Glomerular visceral epithelial cell (primary cell): ENCODE measurements around the gene KCNQ1.

Source experiments
- DNase-seq: peaks from one replicate; pipeline ENCODE4 v3.0.0-alpha.2; 2016; ENCODE audit errors: extremely low spot score

Gene KCNQ1

DNA sequence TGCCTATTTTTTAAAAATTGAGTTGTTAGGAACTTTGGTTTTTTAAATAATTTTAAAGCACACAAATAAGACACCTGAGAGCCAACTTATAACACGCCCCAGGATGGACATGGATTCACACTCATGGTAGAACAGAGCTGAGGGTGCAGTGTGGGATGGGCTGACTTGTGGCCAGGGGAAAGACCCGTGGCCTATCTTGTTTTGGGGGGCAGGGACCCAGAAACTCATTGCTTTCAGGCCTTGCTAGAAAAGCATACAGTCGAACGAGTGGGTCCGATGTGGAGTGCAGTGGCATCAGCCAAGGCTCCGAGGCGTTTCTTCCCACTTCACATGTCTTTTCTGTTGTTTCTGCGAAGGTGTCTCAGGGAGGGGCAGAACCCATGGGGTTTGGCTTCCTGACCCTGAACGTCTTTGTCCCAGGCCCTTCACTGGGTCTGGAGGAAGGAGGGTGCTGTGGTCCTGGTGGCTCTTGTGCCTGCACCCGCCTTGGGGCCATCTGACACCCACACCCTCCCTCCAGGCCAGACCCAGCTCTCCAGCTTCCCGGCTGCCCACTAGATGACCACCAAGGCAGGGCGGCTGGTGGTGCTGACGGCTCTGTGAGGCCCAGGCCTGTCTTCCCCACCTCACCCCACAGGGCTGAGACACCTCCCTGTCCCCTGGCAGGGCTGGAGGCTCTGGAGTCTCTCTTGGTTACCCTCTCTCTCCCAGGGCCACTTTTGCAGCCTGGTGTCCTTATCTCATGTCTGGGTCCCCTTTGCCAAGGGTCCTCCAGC is 120.8 kb downstream of the KCNQ1 start:
- no peak for DNase-seq

DNA sequence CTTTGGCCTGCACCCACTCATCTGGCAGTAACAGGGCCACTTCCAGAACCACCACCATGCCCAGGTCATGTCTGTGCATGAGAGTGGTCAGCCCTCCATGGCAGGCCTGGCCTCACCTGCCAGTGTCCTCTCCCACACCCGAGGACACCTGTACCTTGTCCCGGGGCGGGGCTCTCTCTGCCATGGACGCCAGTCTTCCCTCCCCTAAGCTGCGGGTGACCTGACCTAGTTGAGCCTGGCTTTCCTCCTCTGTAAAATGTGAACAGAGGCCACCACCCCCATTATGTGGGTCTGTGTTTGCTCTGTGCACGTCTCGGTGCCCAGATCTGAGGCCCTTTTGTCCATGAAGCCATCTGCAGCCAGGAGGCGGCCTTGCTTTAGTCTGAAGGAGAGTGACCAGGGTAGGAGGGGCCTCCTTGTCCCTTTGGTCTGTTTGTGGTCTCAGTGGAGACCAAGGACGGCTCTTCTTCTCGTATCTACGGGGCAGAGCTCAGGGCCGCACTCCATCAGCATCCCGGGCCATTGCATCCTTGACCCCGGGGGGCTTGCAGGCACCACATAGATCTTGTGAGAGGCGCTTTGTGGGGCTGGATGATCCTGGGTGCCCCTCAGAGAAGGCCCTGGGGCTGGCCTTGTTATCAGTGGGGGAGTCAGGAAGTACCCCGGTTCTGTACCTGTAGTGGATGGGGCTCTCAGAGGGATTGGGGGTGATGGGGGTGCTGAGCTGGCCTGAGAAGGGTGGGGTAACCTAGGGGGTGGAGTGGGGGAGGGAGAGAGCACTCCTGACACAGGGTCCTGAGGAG is 121.6 kb downstream of the KCNQ1 start:
- no peak for DNase-seq

DNA sequence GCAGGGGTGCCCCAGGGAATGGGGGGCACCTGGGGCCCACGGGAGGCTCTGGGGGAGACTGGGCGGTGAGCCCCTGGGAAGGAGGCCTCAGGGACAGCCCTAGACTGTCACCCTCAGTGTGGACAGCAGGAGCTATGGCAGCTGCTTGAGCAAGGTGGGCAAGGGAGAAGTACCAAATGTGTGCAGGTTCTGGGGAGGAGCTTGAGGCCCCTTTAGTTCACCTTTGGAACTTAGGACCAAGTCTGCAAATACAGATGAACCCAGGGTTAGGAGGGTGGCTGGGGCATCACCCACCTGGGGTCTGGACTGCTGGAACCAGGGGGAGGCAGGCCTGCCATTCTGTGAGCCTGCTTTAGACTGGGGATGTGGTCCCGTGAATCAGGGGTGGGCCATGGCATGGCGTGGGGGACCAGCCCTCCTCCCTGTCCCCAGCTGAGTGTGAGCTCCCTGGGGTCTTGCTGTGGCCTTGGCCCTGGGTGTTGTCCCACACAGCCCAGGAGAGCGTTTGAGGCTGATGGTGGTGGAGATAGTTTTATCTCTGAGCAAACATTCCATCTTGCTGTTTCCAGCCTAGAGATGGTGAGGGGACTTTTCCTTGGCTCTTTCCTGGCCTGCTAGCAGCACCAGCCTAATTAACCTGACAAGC is 122.3 kb downstream of the KCNQ1 start:
- DNase-seq, result no peak

DNA sequence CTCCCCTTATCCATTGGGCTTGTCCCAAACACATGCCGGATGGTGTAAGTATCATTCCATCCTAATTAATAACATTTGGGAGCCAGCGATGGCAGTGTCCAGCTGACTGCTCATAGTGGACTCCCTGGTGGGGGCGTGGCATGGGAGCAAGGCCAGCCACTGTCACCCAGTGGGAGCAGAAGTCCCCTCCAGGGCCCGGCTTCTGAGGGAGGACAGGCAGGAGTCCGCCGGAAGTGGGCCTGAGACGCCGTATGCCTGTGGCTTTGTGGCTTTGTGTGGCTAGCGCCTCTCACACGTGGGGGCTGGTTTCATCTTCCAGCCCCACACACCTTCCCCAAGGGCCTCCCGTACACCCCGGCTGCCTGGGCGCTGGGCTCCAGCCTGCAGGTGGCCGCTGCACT is 124.5 kb downstream of the KCNQ1 start:
- DNase-seq, result no peak

DNA sequence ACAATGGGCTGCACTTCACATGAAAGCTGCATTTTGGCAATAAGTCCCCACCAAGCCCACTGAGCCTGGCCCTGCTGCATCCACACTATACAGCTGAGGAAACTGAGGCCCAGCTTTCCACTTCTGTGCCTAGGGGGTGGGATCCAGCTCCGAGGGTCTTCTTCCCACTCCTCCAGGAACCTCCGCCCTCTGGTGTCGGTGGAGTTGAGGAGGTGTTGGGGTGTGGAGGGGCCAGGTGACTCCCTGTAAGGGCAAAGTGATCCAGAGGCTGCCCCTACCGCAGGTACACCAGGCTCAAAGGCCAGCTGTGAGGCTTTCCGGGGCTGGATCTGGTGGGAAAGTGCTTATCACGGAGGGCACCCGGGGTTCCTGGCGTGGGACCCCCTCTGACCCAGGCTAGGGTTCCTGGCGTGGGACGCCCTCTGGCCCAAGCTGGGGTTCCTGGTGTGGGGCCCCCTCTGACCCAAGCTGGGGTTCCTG is 125.0 kb downstream of the KCNQ1 start:
- DNase-seq, result no peak

DNA sequence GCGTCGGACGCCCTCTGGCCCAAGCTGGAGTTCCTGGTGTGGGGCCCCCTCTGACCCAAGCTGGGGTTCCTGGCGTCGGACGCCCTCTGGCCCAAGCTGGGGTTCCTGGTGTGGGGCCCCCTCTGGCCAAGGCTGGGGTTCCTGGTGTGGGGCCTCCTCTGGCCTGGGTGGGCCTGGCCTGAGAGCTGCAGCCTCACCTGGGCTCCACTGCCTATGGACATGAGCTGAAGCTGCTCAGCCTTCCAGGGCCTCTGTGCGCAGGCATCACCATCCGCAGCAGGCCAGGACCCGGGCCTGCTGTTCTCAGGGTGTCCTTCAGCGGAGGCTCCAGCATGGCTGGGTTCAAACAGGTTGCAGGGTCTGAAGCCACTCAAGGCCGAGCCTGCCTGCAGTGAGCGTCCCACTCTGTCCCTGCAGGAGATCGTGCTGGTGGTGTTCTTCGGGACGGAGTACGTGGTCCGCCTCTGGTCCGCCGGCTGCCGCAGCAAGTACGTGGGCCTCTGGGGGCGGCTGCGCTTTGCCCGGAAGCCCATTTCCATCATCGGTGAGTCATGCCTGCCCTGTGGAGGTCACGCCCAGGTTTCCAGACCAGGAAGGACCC is 125.5 kb downstream of the KCNQ1 start:
- no peak for DNase-seq

DNA sequence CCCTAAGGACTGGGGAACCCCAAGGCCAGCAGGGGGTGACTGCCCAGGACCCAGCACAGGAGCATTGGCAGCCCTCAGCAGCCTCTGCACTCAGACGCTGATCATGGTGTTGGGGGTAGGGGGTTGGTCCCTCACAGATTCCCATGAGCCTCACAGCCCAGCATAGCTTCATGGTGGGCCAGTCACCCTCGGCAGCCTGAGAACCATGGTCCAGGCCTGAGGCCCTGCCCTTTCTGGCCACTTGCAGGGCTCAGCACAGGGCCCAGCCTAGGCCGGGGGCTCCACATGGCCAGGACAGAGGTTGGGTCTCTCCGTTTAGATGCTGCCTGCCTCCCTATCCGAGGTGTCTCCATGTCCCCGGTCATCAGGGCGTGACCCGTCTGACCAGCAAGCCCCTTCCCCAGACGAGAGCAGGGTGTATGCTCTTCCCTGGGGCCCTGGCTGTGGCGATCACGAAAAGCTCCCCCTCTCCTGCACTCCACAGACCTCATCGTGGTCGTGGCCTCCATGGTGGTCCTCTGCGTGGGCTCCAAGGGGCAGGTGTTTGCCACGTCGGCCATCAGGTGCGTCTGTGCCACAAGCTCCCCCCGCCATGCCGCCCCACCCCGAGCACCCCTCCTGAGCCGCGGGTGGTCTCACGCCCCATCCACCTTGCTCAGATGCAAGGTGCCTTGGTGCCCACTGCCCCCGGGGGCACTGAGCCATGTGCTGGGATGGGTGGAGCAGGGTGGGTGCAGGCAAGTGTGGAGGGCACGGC is 126.2 kb downstream of the KCNQ1 start:
- no peak for DNase-seq

DNA sequence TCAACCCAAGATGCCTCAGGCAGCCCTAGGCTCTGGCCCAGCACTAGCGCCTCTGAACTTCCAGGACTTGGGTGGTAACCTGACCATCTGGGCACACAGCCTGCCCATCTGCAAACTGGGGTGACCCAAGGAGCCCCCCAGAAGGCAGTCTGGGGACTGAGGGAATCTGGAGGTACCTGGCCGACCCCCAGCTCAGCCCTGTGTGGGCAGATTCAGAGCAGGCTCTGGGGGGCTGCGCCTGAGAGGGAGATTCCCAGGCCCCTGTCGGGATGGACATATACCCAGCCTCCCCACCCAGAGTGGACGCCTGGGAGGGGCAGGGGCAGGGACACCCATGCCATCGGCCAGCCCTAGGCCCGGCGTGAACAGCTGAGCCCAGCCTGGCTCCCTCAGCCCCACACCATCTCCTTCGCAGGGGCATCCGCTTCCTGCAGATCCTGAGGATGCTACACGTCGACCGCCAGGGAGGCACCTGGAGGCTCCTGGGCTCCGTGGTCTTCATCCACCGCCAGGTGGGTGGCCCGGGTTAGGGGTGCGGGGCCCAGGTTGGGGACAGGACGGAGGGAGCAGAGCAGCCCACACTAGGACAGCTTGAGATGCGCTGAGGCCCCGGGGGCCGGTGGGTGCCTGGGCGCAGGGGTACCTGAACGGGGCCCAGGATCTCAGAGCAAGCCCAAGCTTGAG is 126.9 kb downstream of the KCNQ1 start:
- DNase-seq, result no peak

DNA sequence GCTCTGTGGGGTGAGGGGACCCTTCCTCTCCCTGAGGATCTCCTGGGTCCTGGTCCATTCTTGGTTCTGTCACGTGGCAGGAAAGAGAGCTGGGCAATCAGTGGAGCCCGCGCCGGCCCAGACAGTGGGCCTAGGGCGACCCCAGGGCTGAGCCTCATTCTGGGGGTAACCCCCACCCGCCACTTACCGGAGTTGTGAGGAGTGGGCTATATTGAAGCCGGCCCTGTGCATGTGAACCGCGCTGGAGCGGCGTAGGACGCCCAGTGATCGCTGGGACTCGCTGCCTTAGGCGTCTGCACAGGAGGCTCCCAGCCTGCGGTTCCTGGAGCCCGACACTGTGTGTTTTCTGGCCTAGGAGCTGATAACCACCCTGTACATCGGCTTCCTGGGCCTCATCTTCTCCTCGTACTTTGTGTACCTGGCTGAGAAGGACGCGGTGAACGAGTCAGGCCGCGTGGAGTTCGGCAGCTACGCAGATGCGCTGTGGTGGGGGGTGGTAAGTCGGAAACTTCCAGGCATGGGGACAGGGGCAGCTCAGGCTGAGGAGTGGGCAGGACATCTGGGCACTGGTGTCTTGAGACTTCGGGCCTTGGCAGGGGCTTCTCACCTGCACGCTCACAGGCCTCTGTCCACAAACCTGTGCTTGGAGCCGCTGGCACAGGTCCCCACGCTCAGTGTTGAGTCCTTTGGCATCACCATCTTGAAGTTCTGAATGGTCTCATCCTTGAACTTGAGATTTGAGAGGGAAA is 127.9 kb downstream of the KCNQ1 start:
- DNase-seq, result no peak

DNA sequence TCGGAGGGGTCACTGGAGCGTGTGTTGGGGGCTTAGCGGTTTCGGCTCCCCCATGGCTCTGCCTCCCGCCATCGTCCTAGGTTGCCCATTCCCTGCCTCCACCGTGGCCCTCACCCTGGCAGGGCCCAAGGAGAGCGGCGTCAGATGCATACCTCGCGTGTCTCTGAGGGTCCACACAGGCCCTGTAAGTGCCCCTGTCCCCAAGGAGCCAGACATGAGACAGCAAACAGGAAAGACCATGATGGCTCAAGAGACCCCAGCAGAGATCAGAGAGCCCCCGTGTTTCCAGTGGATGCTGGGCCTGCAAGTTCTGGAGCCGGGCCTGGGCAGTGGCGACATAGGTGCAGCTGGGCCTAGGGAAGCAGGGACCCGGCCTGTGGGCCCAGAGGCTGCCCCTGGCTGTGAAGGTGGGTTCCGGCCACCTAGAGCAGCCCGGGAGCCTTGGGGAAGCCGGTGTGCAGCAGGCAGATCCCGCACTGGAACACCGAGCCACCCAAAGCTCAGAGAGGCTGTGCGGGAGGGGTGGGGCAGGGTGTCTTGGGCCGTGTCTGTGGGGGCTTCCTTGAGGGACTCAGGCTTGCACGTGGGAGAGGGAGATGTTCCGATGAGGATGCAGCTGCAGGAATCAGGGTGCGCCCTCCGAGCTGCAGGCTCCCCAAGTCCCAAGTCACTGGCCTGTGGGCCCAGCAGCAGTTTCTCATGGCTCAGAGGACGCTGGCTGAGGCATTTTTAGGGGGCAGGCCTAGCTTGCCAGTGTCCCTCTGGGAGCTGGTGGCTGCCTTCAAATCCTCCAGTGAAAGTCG is 128.6 kb downstream of the KCNQ1 start:
- no peak for DNase-seq

DNA sequence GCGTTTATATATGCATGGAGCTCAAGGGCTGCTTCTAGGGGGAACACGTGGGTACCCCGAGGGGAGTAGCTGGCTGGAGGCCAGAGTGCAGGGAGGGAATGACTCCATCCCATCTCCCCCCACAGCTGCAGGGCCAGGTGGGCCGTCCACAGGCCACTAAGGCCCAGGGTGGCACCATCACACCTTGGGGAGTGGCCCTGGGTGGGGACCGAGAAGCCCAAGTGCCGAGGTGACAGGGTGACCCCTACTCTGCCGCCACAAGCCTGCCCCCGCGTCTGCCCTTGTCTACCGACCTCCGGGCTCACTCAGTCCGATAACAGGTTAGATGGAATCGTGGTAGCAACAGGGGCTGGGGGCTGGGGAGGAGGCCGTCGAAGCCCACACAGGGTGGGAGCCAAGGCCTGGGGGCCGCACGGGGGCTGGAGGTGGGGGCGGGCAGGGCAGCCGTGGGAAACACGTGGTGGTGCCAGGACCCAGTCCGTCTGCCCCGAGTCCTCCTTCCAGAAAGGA is 129.3 kb downstream of the KCNQ1 start:
- DNase-seq, result no peak

DNA sequence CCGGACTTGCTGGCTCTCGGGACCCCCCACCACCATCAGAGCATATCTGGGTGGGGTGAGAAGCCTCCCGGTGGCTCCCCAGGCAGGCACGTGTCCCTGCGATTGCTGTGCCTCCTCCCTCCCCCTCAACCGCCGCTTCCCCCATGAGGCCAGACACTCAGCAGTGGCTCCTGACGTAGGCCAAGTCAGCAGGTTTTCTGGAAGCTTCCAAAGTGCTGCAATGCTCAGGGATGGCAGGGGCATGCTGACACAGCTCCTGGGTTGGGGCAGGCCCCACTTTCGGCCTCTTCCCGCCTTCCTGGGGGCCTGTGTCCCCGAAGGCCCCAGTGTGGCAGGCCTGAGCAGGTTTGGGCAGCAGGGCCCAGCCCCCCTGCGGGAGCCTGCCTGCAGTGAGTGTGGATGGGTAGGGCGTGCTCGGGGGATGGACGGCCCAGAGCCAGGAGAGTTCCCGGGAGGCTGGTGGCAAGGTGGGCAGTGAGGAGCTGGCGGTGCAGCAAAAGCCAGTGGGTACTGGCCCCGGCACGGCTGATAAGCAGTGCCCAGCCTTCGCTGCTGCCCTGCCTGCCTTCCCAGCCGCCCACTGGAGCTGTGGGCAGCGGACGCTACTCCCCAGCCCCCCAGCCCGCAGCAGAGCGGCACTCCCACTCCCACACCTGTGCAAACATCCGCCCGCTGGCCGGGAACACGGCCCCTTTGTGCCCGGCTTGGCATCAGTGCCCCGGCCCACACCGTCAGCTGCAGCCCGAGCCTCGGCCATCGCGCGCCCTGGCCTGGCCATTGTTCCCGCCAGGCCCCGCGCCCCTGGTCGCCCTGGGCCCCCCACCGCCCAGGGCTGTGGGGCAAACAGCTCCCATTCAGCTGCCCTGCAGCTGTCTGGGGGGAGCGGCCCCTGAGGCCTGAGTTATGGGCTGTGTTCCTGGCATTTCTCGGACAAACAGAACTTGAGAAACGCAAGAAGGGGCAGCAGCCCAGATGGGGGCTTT is 130.0 kb downstream of the KCNQ1 start:
- DNase-seq, result no peak

DNA sequence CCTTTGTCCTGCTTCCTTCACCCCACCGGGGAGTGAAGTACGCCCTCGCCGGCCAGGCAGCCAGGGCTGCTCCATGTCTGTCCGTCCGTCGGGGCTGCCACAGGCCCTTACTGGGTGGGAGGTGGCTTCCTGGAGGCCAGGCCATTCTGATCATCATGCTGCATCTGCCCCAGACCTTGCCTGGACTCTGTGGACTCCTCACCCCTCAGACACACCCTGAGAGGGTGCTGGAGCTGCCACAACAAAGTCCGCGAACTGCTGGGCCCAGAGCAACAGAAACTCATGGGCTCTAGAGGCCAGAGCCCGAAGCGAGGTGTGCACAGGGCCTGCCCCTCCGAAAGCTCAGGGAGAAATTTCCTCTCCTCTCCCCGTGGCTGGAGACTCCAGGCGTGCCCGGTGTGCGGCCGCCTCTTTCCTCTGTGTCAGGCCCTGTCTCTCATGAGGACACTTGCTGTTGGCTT is 130.8 kb downstream of the KCNQ1 start:
- no peak for DNase-seq

DNA sequence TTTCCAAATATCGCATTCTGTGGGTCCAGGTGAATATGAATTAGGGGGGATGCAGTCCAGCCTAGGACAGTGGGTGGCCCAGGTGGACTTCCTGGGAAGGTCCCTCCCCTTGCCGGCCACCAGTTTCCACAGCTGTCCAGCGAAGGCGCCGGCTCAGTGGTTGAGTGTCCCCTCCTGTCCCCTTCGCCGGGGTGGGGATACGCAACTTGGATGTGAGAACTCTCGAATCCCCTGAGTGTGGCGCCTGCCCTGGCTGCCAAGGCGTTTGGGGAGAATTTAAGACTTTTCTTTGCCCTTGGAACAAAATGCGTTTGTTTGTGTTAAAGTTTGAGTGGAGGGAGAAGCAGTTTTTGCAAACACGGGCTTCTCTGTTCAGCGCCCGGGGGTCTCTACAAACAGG is 131.3 kb downstream of the KCNQ1 start:
- no peak for DNase-seq

DNA sequence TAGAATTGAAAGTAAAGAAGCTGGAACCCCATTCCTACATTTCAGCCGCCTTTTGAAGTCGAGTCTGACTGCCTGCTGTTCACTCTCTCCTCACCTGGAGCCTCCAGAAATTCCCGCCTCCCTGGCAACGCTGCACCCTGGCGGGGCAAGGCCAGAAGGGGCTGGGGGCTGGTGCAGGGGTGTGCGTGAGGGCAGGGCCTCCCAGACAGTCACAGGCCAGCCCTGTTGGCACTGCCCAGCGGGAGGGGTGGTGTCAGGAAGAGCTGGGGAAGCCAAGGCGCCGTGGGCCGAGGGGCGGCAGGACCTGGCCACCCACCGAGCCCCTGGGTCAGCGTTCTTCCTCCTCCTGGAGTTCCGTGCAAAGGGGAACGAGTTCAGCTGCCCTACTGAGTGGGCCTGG is 131.7 kb downstream of the KCNQ1 start:
- no peak for DNase-seq

DNA sequence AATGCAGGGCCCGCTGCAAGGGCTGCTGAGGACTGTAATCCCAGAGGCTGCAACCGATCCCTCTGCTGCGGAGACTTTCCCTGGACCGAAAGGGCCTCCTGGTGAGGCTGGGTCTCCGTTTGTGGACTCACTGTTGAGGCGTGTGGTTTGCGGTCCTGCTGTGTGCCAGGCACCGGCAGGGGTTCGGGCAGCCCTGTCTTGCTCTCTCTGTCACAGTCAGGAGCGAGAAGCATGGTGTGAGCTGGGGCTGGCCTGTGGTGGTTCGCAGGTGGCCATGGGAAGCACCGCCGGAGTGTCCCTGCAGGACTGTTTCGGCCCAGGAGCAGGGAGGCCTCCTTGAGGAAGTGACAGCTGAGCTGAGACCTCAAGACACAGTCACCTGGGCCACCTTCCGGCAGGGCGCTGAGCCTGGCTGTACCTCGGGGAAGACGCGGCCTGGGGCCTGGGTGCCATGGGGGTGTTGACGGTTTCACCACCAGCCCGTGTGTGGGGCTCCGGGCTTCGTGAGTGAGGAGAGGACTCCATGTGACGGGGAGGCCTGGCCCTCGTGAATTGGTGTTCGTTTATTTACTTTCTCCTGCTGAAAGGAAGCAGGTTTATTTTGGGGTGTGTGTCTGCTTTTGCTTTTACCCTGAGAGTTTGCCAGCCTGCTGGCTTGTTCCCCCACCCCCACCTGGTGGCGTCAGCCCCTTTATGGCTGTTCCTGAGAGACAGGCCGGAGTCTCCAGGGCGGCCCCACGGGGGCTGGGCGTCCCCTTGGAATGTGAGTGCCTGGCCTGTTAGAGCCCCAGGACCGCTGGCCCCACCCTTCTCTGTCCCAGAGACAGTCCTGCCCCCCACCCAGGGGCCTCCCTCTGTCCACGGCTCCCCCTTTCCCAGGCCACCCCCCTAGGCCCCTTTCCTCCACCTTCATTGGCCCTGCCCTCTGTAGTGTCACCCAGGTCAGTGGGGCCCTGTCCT is 132.5 kb downstream of the KCNQ1 start:
- no peak for DNase-seq
